ENCODE measurements around the gene RABGGTA.
A peak's percentile ranks its signal among the peaks of the same experiment; 100 is the strongest.
"Not testable (repeated sequence)": the region's sequence is repeated elsewhere in the genome, so short reads cannot be mapped to it uniquely, and the experiment has no call there.

RABGGTA gene

DNA sequence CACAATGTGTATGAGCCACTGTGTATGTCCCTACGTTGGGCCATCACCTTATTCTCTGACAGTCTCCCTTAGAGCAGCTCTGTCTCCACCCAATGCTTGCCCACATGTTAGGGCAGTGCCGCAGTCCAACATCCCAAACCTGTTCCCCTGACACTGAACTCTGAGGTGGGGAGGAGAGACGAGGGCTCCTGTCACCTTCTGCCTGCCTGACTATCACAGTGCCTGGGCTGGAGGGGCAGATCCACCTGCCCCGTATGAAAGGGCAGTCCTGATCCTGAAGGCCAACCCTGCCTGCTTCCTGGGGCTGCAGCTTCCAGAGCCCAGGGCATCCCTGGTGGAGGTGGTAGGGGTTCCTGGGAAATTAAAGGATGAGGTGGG, 10.6 kb downstream of the RABGGTA start:
- DNase-seq (ENCODE audit: low read depth), result no peak

DNA sequence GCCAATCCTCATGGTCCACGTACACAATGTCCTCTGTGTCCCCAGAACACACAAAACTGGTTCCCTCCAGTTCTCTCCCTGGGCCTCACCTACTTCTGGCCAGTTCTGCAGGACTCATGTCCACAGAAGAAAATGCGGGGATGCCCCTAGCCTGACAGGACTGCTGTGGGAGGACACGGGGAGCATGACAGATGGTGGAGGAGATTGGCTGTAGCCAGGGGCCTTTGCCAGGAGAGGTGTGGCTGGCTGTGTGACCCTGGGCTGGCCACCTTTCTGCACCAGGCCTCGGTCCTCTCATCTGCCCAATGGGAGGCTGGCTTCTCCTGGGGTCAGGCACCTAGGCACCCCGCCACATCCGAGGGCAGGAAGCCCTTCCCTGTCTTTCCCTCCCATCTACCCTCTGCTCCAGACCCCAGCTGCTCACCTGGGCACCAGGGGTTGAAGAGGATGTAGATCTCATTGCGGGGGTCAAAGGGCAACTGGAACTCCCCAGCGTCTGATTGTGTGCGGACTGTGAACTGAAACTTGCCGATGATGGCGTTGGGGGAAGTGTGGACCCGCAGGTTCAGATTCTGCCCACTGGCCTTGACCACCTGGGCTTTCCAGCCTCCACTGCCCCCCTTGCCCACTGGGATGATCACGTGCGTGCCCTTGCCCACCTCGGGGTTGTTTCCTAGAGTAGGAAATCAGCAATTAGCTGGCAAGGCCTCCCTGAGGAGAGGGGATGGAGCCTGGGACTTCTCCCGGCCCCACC, 11.2 kb downstream of the RABGGTA start:
- no peak for DNase-seq (ENCODE audit: low read depth)

DNA sequence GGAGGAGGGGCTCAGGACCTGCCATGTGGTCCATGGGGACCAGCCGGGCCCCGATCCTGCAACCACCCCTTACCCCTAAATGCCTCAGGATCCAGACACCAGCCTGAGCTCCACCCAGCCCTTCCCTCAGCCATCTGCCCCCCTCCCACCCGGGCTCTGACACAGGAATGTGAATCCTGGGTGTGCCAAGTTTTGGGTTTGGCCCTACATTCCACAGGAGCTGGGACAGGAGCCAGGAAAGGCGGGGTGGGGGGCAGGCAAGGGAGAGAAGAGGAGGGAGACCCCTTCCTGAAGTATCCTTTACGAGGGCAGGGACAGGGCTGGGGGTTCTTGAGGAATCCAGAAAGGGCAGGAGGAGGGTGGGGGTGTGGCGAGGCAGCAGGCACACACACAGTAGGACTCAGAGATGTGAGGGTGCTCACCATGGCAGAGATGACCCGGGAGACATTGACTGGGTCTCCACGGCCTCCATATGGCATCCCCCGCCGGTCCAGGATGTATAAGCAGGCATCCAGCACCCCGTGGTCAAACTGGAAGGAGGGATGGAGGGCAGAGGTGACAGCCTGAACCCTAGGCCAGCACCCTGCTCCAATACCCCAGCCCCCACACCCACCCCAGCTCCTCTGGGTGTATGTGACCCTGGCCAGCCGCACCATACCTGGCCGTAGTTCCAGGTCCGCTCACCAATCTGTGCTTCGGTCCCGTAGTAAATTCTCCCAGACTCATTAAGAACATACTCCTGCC, 11.9 kb downstream of the RABGGTA start:
- DNase-seq (ENCODE audit: low read depth), result no peak

DNA sequence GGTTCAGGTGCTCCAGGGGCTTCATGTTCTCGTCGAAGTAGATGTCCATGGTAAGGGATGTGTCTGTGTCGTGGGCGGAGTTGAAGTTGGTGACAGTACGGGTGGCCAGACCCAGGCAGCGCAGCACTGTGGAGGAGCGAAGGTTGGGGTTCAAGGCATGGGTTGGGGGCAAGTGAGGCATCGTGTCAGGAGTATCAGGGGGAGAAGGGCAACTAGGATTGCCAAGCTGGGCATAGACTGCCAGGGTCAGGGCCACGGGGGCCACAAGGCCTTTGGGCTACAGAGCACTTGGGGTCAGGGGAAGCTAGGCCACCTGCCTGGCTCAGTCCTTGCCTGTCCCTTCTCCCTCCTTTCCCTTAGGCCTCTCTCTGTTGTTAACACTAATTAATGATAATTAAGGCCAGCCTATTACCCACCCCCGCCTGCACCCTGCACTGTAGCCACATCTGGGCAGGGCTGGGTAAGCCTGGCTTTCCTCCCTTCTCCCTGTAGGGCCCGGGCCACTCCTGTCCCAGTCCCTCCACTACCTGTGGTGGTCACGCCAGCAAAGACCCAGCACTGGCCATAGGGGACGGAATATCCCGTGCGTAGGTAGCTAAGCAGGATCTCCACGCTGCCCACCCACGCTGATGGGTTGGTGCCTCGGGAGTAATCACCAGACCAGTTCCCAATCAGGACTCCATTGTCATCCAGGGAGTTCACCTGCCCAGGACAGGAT, 12.7 kb downstream of the RABGGTA start:
- DNase-seq (ENCODE audit: low read depth), result no peak

DNA sequence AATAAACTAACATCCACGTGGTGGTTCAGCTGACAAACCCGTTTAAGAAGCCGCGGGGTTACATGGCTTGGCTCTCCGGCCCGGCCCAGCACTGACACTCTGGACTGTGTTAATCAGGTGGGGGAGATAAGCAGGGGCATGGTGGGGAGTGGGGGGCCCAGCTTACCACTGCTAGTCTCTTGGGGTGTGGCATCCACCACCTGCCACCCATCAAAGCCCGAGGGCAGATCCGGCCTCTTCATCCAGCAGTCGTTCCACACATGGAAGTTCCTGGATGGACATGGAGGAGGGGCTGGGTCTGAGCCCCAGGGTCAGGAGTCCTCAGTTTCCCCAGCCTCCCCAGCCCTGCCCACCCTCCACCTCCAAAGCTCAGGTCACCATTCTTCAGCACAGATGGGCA, 13.3 kb downstream of the RABGGTA start:
- DNase-seq (ENCODE audit: low read depth), result no peak

DNA sequence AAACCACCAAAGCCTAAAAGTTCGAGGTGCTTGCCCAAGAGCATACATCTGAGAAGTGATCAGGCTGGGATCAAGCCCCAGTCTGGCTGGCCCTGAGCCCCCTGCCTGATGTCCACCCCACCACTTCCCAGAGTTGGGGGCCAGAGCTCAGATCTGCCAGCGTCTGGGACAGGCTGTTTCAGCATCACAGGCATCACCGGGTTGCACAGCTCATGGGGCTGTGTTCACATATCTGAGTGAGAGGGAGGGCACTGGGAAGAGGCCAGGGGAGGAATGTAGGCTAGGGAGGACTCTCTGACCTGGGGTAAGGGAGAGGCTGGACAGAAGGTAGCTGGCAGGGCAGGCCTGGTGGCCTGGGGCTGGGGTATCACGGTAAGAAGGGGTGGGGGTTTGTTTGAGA, 14.4 kb downstream of the RABGGTA start:
- no peak for DNase-seq (ENCODE audit: low read depth)

DNA sequence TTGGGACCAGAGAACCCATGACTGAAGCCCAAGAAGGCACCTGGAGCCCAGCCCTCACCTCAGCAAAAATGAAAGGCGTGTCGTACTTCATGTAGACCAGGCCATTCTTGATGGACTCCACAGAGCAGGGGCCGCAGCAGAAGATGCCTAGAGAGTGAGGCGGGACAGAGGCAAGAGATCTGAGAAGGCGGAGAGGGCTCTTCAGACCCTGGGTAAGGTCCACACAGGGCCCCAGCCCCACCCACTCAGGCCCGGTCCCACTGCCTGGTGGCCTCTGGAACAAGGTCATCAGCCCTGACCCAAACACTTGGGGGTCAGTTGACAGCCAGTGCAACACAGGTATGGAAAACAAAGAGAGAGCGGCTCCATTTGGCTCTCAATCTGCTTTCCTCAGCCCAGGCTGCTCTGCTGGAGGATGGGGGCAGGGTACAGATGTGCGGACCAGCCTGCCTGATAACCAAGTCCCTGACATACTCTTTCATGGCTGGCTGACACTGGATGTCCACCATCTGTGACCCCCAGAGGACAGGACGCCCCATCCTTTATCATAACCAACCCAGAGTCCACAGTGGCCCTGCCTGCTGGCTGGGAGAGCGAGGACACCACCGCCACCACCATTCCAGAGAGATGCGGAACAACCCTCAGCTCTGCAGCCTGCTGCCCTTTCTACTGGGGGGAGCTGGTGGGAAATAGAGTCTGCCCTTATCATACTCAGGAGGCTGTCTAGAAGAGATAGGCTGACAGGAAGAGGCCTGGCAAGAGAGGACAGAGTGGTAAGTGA, 15.3 kb downstream of the RABGGTA start:
- no peak for DNase-seq (ENCODE audit: low read depth)

DNA sequence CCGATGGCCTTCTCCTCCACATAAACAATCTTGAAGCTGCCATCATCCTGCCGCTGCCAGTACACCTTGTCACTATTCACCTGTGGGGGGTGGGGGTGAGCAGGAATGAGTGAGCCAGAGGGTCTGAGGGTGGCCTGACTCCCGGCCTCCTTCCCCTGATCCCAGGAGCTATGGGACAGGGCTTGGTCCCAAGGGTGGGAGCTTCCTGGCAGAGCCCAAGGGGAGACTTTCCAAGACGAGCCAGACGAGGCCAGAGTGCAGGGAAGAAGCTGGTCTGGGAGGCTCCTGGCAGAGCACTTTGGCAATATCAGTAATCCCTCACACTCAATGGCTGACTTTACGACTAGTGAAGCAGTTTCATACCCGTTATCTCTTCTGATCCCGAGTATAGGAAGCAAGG, 16.0 kb downstream of the RABGGTA start:
- DNase-seq (ENCODE audit: low read depth), result no peak

DNA sequence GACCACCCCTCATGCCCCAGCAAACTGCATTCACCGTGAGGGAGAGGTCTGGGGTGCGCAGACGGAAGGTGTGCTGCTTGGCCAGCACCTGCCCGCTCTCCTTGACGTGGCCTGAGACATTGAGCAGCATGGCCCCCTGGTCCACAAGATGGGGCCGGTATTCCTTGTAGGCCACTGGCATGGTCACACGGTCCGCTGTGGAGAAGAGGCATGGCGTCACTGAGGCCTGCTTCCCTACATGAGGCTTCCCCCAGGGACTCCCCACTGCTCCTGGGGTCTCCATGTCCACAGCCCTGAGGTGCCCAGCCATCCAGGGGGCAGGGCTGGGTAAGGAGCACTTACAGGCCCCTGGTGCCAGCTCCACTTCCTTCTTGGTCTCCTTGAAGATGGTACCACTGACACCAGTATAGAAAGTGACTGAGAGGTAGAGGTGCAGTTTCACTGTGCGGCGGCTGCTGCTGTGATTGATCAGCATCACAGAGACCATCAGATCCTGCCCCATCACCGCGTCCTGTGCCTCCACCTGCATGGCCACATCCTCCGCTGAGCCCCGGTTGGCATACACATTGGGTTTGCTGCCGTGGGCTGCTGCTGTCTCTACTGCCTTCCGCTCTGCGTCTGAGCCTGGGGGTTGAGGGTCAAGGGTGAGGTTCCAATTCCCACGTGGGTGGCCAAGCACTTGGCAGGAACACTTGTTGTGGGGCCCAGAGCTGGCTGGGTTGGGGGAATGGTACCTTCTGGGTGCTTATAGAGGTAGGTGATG, 16.6 kb downstream of the RABGGTA start:
- no peak for DNase-seq (ENCODE audit: low read depth)

DNA sequence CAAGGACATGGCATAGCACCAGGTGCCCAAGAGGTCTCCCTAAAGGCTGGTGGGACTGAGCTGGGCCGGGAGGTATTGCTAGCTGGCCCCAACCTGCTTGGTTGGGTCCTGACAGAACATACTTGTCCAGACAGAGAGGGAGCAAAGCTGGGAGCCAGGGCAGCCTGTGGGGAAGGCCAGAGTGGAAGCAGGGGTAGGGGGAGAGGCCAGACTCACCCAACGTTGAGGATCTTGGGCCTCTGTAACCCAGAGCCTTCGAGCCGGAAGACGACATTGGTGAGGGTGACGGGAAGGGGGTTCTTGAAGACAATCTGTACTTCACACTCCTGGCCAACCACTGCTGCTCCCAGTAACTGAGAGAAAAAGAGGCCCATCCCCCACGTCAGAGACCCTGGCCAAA, 17.5 kb downstream of the RABGGTA start:
- DNase-seq (ENCODE audit: low read depth), result no peak

DNA sequence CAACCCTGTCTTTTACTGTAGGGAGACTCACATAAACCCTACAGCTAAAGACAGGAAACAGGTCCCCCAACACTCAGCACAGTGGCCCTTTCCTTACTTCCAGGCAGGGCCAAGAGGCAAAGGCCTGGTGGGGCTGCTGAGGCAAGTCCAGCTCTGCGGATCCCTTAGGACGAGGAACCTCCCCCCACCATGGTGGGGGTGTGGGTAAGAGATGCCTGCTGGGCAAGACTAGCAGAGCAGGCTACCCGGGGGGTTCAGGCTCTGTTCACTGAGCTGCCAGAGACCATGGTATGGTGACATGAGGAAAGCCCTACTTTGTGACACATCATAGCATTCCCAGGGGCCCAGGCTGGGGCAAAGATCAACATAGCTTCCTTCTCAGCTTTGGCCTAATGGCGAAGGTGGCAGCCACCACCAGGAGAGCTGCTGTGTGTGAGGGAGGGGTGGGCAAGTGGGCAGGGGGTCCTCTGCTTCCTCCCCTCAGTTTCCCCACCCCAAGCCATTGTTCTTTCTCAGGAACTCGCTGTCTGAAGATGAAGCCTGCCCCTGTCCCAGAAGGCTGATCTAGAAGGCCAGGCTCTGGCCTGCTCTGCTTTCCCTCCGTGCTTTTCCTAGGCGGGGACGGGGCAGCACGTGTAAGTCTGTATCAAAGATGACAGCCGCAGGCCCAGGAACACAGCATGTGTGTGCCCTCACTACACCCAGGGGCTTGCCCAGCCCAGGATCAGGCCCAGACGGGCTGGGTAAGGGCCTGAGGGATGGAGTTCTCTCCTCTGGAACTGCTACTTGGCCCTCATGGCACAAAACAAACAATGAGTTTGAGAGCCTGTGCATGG, 18.9 kb downstream of the RABGGTA start:
- no peak for DNase-seq (ENCODE audit: low read depth)

DNA sequence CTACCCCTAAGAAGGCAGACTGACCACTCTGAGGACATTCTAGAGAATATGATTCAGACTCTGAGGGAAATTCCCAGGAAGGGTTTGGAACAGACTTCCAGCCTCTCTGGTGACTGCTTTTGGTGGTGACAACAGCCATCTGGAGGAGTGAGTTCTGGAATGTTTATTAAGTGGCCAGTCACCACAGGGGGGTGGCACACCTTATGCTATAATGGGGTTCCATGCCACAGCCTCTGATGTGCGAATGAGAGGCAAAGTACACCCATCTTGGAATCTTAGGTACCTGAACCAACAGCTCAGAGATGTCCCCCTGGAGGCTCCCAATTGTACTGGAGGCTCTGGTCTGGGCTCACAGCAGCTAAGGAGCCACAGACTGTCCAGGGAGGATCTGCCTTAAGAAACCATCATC, 19.5 kb downstream of the RABGGTA start:
- no peak for DNase-seq (ENCODE audit: low read depth)

DNA sequence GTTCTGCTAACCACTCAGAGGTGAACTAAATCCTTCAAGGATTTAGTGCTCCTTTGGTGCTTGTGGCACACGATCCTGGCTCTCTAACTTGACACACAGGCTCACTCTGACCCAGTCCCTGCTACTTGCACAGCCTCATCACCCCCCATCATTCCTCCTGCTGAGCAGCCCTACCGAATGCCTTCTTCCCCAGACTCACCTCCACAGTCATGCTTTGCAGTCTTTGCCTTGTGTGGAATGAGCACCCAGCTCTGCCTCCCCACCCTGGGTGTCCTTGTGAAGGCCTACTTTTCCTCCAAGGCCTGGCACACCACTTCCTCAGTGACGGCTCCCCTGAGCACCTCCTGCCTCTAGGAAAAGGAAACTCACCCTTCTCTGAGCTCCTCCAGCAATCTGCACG, 21.0 kb downstream of the RABGGTA start:
- DNase-seq (ENCODE audit: low read depth), result no peak

DNA sequence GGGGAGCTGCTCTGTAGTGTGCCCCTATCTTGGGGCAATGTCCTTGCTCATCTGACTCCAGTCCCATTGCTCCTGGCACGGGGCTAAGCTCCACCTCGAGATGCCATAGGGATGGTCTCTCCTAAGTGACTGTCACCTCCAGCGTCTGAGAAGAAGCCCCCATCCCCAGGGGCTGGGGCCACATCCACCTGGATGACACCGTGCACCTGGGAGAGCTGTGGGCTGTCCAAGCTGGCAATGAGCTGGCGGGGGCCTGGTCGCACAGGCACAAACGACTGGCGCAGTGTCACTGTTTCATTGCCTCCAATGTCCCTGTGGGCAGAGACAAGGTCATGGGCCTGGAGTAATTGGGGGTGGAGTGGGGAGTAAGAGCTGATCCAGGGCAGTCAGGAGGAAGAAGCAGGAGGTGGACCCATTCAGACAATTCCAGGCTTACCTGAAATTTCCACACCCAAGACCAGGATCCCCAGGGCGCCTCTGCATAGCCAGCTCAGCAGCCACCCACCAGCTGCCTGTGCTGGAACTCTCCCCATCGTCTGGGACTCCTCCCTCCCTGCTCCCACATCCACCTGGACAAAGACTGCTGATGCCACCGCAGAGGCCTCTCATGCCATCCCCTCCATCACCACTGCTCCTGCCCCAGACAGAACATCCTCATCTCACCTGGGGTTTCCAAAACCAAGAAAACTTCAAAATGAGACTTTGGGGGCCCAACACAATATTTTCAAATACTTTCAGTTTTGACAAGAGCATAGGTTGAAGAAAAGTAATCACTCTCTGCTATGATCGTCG, 22.0 kb downstream of the RABGGTA start:
- no peak for DNase-seq (ENCODE audit: low read depth)

DNA sequence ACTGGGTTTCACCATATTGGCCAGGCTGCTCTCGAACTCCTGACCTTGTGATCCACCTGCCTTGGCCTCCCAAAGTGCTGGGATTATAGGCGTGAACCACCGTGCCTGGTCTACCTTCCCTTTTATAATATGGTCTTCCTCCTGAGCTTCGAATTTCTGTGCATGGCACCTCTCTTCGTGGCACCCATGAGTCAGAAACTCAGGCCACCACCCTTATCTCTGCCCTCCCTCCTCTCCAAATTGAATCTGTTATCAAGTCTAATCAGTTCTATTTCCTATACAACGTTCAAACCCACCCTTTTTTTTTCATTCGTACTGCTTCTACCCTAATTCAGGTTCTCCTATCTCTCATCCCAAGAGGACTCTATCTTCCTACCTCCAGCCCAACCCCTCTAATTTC, 24.0 kb downstream of the RABGGTA start:
- no peak for DNase-seq (ENCODE audit: low read depth)

DNA sequence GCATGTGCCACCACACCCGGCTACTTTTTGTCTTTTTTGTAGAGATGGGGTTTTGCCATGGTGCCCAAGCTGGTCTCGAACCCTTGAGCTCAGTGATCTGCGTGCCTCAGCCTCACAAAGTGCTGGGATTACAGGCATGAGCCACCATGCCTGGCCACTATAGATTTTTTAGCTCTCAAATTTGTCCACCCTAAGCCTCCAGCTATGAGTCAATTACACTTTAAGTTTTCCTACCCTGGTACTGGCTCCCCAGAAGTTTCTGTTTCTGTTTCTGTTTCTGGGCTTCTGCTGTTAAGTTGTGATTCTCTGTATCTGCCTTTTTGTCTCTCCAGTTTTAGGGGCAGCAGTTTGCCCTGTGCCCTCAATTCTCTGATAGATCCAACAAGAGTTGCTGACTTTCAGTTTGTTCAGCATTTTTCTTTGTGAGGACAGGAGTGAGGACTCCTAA, 24.6 kb downstream of the RABGGTA start:
- no peak for DNase-seq (ENCODE audit: low read depth)

DNA sequence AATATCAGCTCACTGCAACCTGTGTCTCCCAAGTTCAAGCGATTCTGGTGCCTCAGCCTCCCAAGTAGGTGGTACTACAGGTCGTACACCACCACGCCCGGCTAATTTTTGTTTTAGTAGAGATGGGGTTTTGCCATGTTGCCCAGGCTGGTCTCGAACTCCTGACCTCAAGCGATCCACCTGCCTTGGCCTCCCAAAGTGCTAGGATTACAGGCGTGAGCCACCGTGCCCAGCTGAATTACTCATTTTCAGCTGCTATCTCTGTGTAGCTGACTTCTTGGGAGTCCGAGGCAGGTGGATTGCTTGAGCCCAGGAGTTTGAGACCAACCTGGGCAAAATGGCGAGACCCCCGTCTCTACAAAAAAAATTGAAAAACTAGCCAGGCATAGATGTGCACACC, 26.0 kb downstream of the RABGGTA start:
- not testable (repeated sequence) for DNase-seq (ENCODE audit: low read depth)

DNA sequence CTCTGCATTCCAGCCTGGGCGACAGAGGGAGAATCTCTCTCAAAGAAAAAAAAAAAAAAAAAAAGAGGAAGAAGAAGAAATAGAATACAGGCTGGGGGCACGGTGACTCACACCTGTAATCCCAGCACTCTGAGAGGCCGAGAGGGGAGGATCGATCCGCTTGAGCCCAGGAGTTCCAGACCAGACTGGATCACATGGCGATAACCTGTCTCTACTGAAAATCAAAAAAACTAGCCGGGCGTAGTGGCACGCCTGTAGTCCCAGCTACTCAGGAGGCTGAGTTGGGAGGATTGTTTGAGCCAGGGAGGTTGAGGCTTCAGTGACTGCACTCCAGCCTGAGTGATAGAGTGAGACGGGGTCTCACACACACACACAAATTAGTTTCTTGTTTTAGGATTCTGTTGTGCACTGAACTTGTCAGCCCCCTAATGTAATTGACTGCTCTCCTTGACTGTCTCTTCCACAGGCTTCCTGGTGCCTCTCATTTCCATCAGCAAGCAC, 28.0 kb downstream of the RABGGTA start:
- no peak for DNase-seq (ENCODE audit: low read depth)

DNA sequence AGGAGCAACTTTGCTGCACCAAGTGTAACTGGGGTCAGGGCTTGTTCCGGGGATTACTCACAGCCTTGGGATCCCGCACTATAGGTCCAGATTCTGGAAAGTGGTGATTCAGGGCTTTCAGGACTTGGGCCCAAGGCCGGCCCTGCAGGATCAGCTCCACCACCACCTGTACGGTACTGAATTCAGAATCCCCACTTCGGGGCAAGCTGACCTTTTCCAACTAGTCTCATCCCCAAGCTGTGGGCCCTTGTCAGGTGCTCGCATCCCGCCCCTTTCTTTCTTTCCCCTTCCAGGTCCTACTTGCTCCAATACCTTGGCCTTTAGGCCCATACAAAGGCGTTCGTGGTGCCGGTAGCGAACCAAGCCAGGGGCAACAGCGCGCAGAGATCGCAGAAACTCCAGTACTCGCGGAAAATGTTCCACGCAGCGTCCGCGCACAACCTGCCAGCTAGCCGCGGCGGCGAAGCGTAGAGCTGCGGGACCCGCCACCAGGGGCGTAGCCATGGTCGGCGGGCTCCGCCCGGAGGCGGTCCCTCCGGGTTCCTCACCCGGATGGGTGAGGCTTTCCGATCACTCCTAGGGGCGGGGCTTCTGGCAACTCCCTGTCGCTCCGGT, 29.5 kb downstream of the RABGGTA start:
- peak; percentile 92 for DNase-seq (ENCODE audit: low read depth)

All from activated T-cell treated with anti-CD3 and anti-CD28 coated beads for 24 hours (primary cell).